GM19397 (cell line): ENCODE measurements around the gene IRF5.
"Not testable (repeated sequence)": the region's sequence is repeated elsewhere in the genome, so short reads cannot be mapped to it uniquely, and the experiment has no call there.

Experiments used
- ATAC-seq: cut with Tn5 transposase; IDR thresholded peaks from one replicate; pipeline ENCODE4 v1.9.1; 2021; ENCODE audit warnings: mild to moderate bottlenecking, moderate library complexity; ENCODE audit not compliant: unreplicated experiment

The IRF5 gene

GRCh38 chr7:128937271-128937646 is 468 bp upstream of the IRF5 start:
- ATAC-seq: no peak

GRCh38 chr7:128938544-128939074 is 882 bp downstream of the IRF5 start:
- no peak for ATAC-seq

- ATAC-seq: no peak
Measured at GRCh38 chr7:128939075-128939860, 1.5 kb downstream of the IRF5 start.

- ATAC-seq: peak; percentile 13
Measured at GRCh38 chr7:128939861-128940410, 2.2 kb downstream of the IRF5 start.

GRCh38 chr7:128940494-128941322 is 3.0 kb downstream of the IRF5 start:
- peak; percentile 56 for ATAC-seq

- ATAC-seq: no peak
Measured at GRCh38 chr7:128941323-128941890, 3.7 kb downstream of the IRF5 start.

GRCh38 chr7:128941946-128942526 is 4.3 kb downstream of the IRF5 start:
- no peak for ATAC-seq

- not testable (repeated sequence) for ATAC-seq
Measured at GRCh38 chr7:128943251-128943650, 5.5 kb downstream of the IRF5 start.

GRCh38 chr7:128944487-128945236 is 6.9 kb downstream of the IRF5 start:
- no peak for ATAC-seq

GRCh38 chr7:128945668-128946366 is 8.1 kb downstream of the IRF5 start:
- ATAC-seq: no peak

GRCh38 chr7:128946936-128947830 is 9.5 kb downstream of the IRF5 start:
- no peak for ATAC-seq

- ATAC-seq: no peak
Measured at GRCh38 chr7:128947854-128948253, 10.1 kb downstream of the IRF5 start.

GRCh38 chr7:128948312-128948973 is 10.7 kb downstream of the IRF5 start:
- no peak for ATAC-seq

- ATAC-seq: no peak
Measured at GRCh38 chr7:128948976-128949760, 11.4 kb downstream of the IRF5 start.

GRCh38 chr7:128951296-128951695 is 13.6 kb downstream of the IRF5 start:
- no peak for ATAC-seq

GRCh38 chr7:128954150-128954549 is 16.4 kb downstream of the IRF5 start:
- ATAC-seq: no peak
